Activated naive CD4-positive, alpha-beta T cell treated with anti-CD3 and anti-CD28 coated beads, Interleukin-2, amount 10 ng/mL, durations not matched to agents 7 days and 5 days (primary cell): Measurements from ENCODE around the gene PGLYRP3.

ENCODE experiments used
- CTCF ChIA-PET: fragments of 350-600 bp; sonication (Branson Sonifier 250); formaldehyde crosslinking; loops from one replicate; lab custom pipeline; 2021; ENCODE audit warnings: antibody characterized with exemption; lab: Charles Lee
- DNase-seq: peaks from one replicate; pipeline ENCODE4 v3.0.0-alpha.2; 2020
- H3K27ac Mint-ChIP-seq: one replicate; pipeline ENCODE4 v1.8.0; 2021; ENCODE audit warnings: mild to moderate bottlenecking, moderate library complexity, mixed read lengths
- H3K27me3 Mint-ChIP-seq: one replicate; pipeline ENCODE4 v1.8.0; 2021; ENCODE audit warnings: mild to moderate bottlenecking, mixed read lengths
- H3K36me3 Mint-ChIP-seq: one replicate; pipeline ENCODE4 v1.8.0; 2021; ENCODE audit warnings: mixed read lengths
- H3K4me1 Mint-ChIP-seq: one replicate; pipeline ENCODE4 v1.8.0; 2021; ENCODE audit warnings: mixed read lengths
- H3K4me3 Mint-ChIP-seq: one replicate; pipeline ENCODE4 v1.8.0; 2021; ENCODE audit warnings: mild to moderate bottlenecking, moderate library complexity, mixed read lengths
- H3K9me3 Mint-ChIP-seq: one replicate; pipeline ENCODE4 v1.8.0; 2021; ENCODE audit warnings: mixed read lengths

The PGLYRP3 gene

DNA sequence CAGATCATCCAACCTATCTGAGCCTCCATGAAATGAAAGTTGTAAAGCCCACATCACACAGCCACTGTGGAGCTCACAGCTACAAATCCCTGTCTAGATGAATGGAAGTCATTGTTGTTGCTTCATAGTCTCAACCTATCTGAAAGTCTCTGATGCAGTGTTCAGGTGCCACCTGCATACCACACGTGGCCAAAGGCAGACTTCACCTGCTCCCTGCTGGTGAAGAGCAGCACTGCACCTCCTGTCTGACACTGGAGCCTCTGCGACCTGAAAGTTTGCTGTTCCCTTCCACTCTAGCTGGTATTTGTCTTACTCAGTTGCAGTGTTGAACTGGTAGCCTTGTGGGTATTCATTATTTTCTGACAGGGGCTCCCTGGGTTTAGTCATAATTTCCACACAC, 34.9 kb downstream of the PGLYRP3 start:
- Mint-ChIP-seq H3K36me3 (no peaks in the 10 kb centered on the region), H3K27ac (no peak overlapping the region), H3K9me3 (no peaks in the 10 kb centered on the region), H3K4me1 (no peaks in the 10 kb centered on the region), H3K27me3 (peaks cover 26% of the 10 kb centered on the region), H3K4me3 (no peak overlapping the region)
- CTCF ChIA-PET = interaction anchor here (1.3 kb wide), 1 partner anchor 11 kb away, joined by 3 read pairs; no protein-coding TSS in a partner anchor
- DNase-seq = peak; percentile 57

DNA sequence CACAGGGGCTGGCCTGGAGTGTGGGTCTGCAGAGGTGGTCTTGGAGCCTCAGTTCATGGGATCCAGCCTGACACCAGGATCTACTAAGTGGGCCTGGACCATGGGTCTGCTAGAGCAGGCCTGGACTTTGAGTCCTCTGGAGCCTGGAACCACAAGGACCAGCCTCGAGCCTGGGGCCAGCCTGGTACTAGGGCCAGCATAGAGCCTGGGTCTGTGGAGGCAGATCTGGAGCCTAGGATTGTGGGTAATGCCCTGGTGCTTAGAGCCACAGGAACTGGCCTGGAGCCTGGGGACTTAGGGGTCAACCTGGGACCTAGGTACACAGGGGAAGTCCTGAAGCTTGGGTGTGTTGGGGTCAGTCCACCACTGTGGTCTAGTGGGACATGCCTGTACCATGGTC, 40.6 kb downstream of the PGLYRP3 start:
- CTCF ChIA-PET = no interaction called here
- no peaks in the 10 kb centered on the region for H3K4me1 Mint-ChIP-seq
- H3K36me3 Mint-ChIP-seq = no peaks in the 10 kb centered on the region
- no peak overlapping the region for H3K4me3 Mint-ChIP-seq
- peaks cover 22% of the 10 kb centered on the region for H3K27me3 Mint-ChIP-seq
- H3K9me3 Mint-ChIP-seq = no peaks in the 10 kb centered on the region
- H3K27ac Mint-ChIP-seq = no peak overlapping the region
- DNase-seq = no peak

DNA sequence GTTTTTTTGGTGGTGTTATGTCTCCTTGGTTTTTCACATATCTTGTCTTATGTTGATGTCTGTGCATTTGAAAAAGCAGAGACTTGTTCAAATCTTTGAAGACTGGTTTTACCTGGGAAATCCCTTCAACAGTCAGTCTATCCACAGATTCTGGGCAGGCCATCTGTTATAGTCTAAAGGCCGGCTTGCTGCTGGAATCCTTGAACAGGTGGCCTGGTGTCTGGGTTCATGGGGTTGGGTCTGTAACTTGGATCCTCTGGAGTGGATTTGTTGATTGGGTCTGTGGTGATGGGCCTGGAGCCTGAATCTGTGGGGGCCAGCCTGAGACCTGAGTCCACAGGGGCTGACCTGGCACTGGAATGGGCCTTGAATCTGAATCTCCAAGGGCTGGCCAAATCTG, 41.0 kb downstream of the PGLYRP3 start:
- DNase-seq = no peak
- H3K9me3 Mint-ChIP-seq = no peaks in the 10 kb centered on the region
- no peak overlapping the region for H3K4me3 Mint-ChIP-seq
- no peaks in the 10 kb centered on the region for H3K4me1 Mint-ChIP-seq
- H3K36me3 Mint-ChIP-seq = no peaks in the 10 kb centered on the region
- CTCF ChIA-PET = no interaction called here
- H3K27ac Mint-ChIP-seq = no peak overlapping the region
- H3K27me3 Mint-ChIP-seq = peaks cover 22% of the 10 kb centered on the region

DNA sequence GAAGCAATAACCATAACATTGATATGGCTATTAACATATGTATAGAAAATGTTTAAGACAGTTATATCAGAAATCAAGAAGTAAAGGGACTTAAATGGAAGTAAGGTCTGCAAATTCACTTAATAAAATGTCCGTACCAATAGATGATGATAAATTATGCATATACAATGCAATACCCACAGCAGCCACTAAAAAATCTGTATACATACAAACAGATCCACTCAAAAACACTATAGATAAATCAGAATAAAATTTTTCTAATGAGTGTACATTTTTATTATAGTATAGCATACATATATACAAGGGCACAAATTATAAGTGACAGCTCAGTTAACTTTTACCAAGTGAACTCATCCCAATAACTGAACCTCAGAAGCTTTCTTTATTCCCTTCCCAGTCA, 47.3 kb downstream of the PGLYRP3 start:
- CTCF ChIA-PET = interaction anchor here (0.6 kb wide), 1 partner anchor 612 kb away, joined by 3 read pairs; no protein-coding TSS in a partner anchor
- Mint-ChIP-seq H3K9me3 (no peaks in the 10 kb centered on the region), H3K27me3 (peaks cover 59% of the 10 kb centered on the region), H3K4me1 (peaks cover 14% of the 10 kb centered on the region), H3K27ac (no peak overlapping the region), H3K4me3 (no peak overlapping the region), H3K36me3 (peaks cover under 1% of the 10 kb centered on the region)
- no peak for DNase-seq

DNA sequence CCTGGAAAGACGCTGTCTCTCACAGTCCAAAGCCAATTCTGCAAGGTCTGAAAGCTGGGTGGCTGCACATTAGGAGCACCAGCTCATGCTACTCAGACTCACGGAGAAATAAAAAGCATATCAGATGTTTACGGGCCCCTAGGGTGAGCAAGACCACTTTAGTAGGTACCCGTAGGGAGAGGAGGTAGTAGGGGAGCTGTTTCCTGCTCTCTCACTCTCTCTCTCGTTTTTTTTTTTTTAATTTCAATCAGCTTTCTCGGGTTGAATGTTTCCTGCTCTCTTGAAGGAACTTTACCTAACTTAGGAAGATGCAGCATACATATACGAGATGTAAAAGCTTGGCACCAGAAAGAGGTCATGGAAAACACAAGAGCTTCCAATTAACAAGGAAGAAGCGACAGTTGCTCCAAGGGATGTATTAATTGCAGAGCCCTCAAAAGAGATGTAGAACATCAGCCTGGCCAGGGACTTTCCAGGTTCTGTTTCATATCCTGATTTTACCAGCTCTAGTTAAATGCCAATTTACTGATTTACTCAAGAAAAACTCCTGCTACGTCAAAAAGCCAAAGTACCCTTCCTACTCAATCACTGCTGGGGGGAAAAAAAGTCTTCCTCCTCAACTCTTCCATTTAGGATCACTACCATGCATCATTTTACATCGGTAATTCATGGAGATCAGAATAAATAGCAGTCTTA, 50.1 kb downstream of the PGLYRP3 start:
- no peaks in the 10 kb centered on the region for H3K9me3 Mint-ChIP-seq
- H3K4me3 Mint-ChIP-seq = no peak overlapping the region
- DNase-seq = no peak

DNA sequence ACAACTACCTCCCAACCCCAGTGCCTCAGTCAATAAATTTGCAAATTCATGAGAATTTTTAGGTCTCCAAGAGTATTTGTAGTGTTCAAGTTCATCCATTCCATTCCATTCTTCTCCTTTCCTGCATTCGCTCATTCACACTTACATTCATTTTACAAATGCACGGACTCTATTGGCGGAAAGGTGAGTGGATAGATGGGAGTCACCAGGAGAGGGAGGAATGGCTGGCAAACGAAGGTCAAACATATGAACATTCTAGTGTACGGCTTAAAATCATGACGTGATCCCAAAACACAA, 50.7 kb downstream of the PGLYRP3 start:
- Mint-ChIP-seq H3K27me3 (peaks cover 77% of the 10 kb centered on the region), H3K9me3 (no peaks in the 10 kb centered on the region), H3K4me1 (peaks cover 21% of the 10 kb centered on the region), H3K36me3 (peaks cover 2% of the 10 kb centered on the region), H3K27ac (no peak overlapping the region), H3K4me3 (no peak overlapping the region)
- DNase-seq = no peak
- CTCF ChIA-PET = no interaction called here

More for the DNA sequence above, 50.1 kb downstream of the PGLYRP3 start:
- CTCF ChIA-PET = no interaction called here
- H3K36me3 Mint-ChIP-seq = peaks cover 2% of the 10 kb centered on the region
- H3K27ac Mint-ChIP-seq = no peak overlapping the region
- peaks cover 21% of the 10 kb centered on the region for H3K4me1 Mint-ChIP-seq
- peaks cover 77% of the 10 kb centered on the region for H3K27me3 Mint-ChIP-seq

DNA sequence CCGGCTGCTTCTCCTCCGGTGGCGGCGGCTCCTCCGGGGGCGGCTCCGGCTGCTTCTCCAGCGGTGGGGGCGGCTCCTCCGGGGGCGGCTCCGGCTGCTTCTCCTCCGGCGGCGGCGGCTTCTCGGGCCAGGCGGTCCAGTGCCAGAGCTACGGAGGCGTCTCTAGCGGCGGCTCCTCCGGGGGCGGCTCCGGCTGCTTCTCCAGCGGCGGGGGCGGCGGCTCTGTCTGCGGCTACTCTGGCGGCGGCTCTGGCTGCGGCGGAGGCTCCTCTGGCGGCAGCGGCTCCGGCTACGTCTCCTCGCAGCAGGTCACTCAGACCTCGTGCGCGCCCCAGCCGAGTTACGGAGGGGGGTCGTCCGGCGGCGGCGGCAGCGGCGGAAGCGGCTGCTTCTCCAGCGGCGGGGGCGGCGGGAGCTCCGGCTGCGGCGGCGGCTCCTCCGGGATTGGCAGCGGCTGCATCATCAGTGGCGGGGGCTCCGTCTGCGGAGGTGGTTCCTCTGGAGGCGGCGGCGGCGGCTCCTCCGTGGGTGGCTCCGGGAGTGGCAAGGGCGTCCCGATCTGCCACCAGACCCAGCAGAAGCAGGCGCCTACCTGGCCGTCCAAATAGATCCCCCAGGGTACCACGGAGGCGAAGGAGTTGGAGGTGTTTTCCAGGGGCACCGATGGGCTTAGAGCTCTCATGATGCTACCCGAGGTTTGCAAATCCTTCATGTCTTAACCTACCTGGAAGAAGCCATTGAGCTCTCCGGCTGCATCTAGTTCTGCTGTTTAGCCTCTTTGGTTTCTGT, 51.3 kb downstream of the PGLYRP3 start:
- no peaks in the 10 kb centered on the region for H3K9me3 Mint-ChIP-seq
- H3K36me3 Mint-ChIP-seq = peaks cover 2% of the 10 kb centered on the region
- no peak overlapping the region for H3K4me3 Mint-ChIP-seq
- CTCF ChIA-PET = no interaction called here
- DNase-seq = peak; percentile 31
- no peak overlapping the region for H3K27ac Mint-ChIP-seq
- H3K4me1 Mint-ChIP-seq = peaks cover 21% of the 10 kb centered on the region
- peaks cover 77% of the 10 kb centered on the region for H3K27me3 Mint-ChIP-seq

DNA sequence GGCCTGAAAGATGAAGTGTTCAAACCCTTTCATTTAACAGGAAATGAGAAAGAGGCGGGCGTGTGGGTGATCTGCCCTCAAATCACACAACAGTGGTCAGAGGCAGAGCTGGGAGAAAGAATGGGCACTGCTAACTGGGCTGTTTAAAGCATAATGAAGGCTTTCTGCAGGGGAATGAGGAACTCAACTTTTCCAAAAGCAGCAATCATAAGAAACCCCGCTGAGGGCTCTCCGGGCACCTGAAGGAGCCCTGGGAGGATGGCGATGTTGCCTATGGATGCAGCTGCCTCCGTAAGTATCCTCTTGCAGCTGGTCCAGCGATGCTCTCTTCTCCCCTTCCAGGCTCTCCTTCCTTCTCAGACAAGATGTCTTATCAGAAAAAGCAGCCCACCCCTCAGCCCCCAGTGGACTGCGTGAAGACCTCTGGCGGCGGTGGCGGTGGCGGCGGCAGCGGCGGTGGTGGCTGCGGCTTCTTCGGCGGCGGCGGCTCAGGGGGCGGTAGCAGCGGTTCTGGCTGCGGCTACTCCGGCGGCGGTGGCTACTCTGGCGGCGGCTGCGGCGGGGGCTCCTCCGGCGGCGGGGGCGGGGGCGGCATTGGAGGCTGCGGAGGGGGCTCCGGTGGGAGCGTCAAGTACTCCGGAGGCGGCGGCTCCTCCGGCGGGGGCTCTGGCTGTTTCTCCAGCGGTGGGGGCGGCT, 52.0 kb downstream of the PGLYRP3 start:
- Mint-ChIP-seq H3K36me3 (peaks cover 2% of the 10 kb centered on the region), H3K27ac (no peak overlapping the region), H3K9me3 (no peaks in the 10 kb centered on the region), H3K4me3 (peak overlapping the region; percentile 4), H3K4me1 (peaks cover 21% of the 10 kb centered on the region), H3K27me3 (peaks cover 73% of the 10 kb centered on the region)
- CTCF ChIA-PET = no interaction called here
- no peak for DNase-seq

DNA sequence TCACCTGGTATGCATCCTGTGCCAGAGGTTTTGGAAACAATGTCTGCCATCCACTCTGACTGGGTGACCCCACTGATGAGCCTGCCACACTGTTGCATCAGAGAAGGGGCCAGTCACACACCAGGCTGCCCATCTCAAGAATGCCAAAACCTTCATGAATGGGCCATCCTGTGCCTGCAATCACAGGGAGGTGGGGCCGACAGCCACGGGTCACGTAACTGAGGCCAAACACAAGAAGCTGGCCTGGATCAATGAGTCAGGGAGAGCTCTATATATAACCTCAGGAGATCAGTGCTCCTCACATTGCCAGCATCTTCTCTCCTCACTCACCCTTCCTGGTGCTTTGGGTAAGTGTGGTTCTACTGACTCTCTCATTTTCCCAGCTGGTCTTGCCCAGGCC, 53.4 kb downstream of the PGLYRP3 start, which contains the start of gene LORICRIN:
Gene LORICRIN (plus strand): TSS at position 301 of the 400 bp plus-strand sequence. CDS start 1,263 bp downstream, outside the sequence.
- no peak for DNase-seq
- Mint-ChIP-seq H3K27ac (no peak within 1 kb of the TSS), H3K4me1 (peaks cover 21% of the 10 kb centered on the region), H3K4me3 (peak within 1 kb of the TSS; percentile 4), H3K36me3 (peaks cover 2% of the 10 kb centered on the region), H3K9me3 (no peaks in the 10 kb centered on the region), H3K27me3 (peaks cover 76% of the 10 kb centered on the region)
- CTCF ChIA-PET = no interaction called here

DNA sequence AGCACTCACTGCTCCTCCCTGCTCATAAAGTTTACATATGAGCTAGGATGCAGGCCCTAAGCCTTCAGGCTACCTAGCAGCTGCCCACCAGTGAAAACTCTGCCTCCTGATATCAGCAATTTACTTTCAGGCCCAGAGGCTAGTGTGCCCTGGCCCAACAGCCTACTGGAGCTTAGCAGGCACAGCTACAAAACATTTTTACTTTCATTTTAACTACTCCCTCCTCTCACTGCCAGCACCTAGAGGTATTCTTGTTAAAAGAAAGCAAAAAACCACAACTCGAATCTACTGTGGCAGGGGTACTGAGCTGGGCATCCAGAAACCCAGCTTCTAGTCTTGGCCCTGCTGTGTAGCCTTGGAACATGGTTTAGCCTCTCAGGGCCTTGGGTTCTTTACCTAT, 59.1 kb downstream of the PGLYRP3 start:
- no peaks in the 10 kb centered on the region for H3K9me3 Mint-ChIP-seq
- peaks cover 4% of the 10 kb centered on the region for H3K4me1 Mint-ChIP-seq
- no peak overlapping the region for H3K4me3 Mint-ChIP-seq
- H3K27me3 Mint-ChIP-seq = peaks cover 26% of the 10 kb centered on the region
- DNase-seq = no peak
- CTCF ChIA-PET = interaction anchor here (1.0 to 1.3 kb wide), 2 partner anchors 23 to 35 kb away, joined by 3 read pairs; no protein-coding TSS in a partner anchor
- no peaks in the 10 kb centered on the region for H3K36me3 Mint-ChIP-seq
- H3K27ac Mint-ChIP-seq = no peak overlapping the region

DNA sequence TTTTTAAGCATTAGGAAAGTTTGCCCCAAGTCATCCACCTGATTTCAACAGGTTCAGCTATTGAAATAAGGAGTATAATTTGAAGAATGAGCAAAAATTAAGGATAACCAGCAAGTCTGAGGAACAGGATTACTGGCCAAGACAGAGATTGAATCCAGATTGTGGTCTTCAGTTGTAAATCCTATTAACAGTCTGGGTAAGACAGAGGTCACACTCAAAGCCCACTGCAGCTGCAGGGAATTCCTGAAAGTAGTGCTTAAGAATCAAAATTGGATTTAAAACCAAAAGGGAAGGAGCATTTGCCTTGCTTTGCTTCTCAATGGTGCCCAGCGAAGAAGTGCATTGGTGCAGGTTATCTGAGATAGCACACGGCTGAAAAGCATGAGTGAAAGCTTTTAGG, 59.7 kb downstream of the PGLYRP3 start:
- Mint-ChIP-seq H3K27ac (no peak overlapping the region), H3K27me3 (peaks cover 20% of the 10 kb centered on the region), H3K36me3 (no peaks in the 10 kb centered on the region), H3K4me3 (no peak overlapping the region), H3K9me3 (no peaks in the 10 kb centered on the region), H3K4me1 (peaks cover 4% of the 10 kb centered on the region)
- DNase-seq = no peak
- CTCF ChIA-PET = interaction anchor here (1.0 to 1.3 kb wide), 2 partner anchors 22 to 36 kb away, joined by 3 read pairs; no protein-coding TSS in a partner anchor

DNA sequence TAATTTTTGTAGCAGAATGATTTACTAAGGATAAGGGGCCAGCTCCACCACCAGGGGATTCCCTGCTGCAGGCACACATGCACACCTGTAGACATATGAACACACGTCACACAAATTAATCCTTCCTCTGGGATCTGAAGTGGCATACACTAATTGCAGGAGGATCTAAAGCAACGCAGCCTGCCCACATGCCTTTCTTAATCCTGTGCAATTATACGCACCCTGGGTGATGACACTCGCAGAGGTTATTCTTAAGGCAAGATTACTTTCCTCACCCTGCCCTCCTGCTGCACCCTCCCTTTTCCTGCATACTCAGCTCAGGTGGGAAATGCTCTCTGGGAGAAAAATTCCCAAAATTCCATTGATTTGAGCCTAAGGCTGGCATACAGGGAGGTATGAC, 60.8 kb downstream of the PGLYRP3 start:
- H3K9me3 Mint-ChIP-seq = no peaks in the 10 kb centered on the region
- H3K27ac Mint-ChIP-seq = no peak overlapping the region
- CTCF ChIA-PET = interaction anchor here (0.7 kb wide), 1 partner anchor 1067 kb away, joined by 3 read pairs; no protein-coding TSS in a partner anchor
- H3K36me3 Mint-ChIP-seq = no peaks in the 10 kb centered on the region
- peaks cover 17% of the 10 kb centered on the region for H3K27me3 Mint-ChIP-seq
- DNase-seq = no peak
- no peak overlapping the region for H3K4me3 Mint-ChIP-seq
- peaks cover 4% of the 10 kb centered on the region for H3K4me1 Mint-ChIP-seq

DNA sequence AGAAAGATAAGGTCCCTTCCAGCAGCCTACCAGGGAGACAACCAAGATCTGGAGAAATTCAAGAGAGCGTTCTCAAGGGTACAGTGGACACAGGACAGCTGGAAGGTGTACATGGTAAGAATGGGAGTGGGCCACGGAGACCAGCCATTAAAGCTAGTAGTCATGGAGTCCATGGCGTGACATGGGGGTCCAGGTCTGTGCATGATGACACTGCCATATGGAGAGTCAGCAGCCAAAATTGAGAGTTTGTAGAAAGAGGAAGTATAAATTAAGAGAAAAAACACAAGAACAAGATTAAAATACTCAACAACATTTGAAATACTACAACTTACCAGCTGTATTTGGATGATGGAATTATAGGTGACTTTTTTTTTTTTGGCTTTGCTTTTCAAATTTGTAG, 61.2 kb downstream of the PGLYRP3 start:
- no peaks in the 10 kb centered on the region for H3K36me3 Mint-ChIP-seq
- H3K9me3 Mint-ChIP-seq = no peaks in the 10 kb centered on the region
- DNase-seq = no peak
- peaks cover 4% of the 10 kb centered on the region for H3K4me1 Mint-ChIP-seq
- CTCF ChIA-PET = interaction anchor here (0.7 kb wide), 1 partner anchor 1067 kb away, joined by 3 read pairs; no protein-coding TSS in a partner anchor
- H3K4me3 Mint-ChIP-seq = no peak overlapping the region
- H3K27me3 Mint-ChIP-seq = peaks cover 17% of the 10 kb centered on the region
- H3K27ac Mint-ChIP-seq = no peak overlapping the region

DNA sequence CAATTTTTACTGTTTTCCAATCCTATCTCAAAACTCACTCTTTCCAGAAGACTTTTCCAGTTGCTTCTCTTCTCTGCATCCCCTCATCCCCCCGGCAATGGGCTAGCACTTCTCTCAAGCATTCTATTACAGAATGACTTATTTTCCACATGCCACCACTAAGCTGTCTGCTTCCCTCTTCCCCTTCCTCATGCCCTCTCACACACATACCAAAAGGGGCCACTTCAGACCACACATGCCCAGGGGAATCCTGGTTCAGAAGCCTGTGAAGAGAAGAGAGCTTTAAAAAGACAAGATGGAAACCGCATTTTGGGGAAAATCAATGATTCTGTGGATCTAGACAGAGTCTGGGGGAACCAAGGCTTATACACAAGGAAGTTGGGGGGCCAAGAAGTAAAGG, 61.7 kb downstream of the PGLYRP3 start:
- Mint-ChIP-seq H3K36me3 (no peaks in the 10 kb centered on the region), H3K4me3 (no peak overlapping the region), H3K27me3 (peaks cover 17% of the 10 kb centered on the region), H3K27ac (no peak overlapping the region), H3K4me1 (peaks cover 4% of the 10 kb centered on the region), H3K9me3 (no peaks in the 10 kb centered on the region)
- DNase-seq = no peak
- CTCF ChIA-PET = interaction anchor here (0.7 kb wide), 1 partner anchor 1066 kb away, joined by 3 read pairs; no protein-coding TSS in a partner anchor
